ENCODE data around the gene PEX5. TPM values are rescaled to one million over a fixed set of nuclear protein-coding genes. Genes with fewer than 3 reads are reported as not detected.

The PEX5 gene
- total RNA-seq, result 100 to 1,000 TPM in 1 of 2 donors, 10 to 100 TPM in 1; 73.5 to 106 TPM
- polyA plus RNA-seq (2013, experiment 1 of 2), result 32.8 TPM
- polyA plus RNA-seq (2013, experiment 2 of 2), result 25.4 TPM
- long read RNA-seq, experiment 1, partial matches to known transcripts, result 19 of 26 reads
- long read RNA-seq, experiment 1, other reads (novel, unspliced or antisense), result 5 of 26 reads
- long read RNA-seq, experiment 2, transcript PEX5-201 (15 exons, 3,252 nt), result major isoform, 13 of 67 reads
- long read RNA-seq, experiment 2, transcript PEX5-205 (16 exons, 2,477 nt), result minor isoform, 9 of 67 reads
- long read RNA-seq, experiment 2, partial matches to known transcripts, result 14 of 67 reads
- long read RNA-seq, experiment 2, other reads (novel, unspliced or antisense), result 28 of 67 reads
- long read RNA-seq, experiment 3, transcript PEX5-201 (15 exons, 3,252 nt), result major isoform, 12 of 51 reads
- long read RNA-seq, experiment 3, partial matches to known transcripts, result 8 of 51 reads
- long read RNA-seq, experiment 3, other reads (novel, unspliced or antisense), result 30 of 51 reads
- long read RNA-seq, experiment 4, partial matches to known transcripts, result 1 of 10 reads
- long read RNA-seq, experiment 4, other reads (novel, unspliced or antisense), result 8 of 10 reads

- Histone ChIP-seq H3K27me3 (ENCODE audit: control insufficient read depth, insufficient read depth, low read length, poor library complexity, severe bottlenecking) (no peaks in the 10 kb centered on the region), H3K9me3 (ENCODE audit: control insufficient read depth, low read length) (peaks cover 10% of the 10 kb centered on the region), H3K36me3 (ENCODE audit: control insufficient read depth, insufficient read depth, low read length) (peaks cover 30% of the 10 kb centered on the region), H3K27ac (ENCODE audit: low read depth, low read length) (peak within 1 kb of the TSS; percentile 54), H3K4me3 (ENCODE audit: low read length) (peak within 1 kb of the TSS; percentile 83), H3K9ac (ENCODE audit: extremely low read depth, low read length, poor library complexity, severe bottlenecking) (peak within 1 kb of the TSS; percentile 59), H3K4me1 (ENCODE audit: control insufficient read depth, insufficient read depth, low read length) (peaks cover 4% of the 10 kb centered on the region)
- no peak for TF ChIP-seq CTCF (conservative IDR thresholded peaks at IDR 0.05)
- Mint-ChIP-seq H3K27ac (peak within 1 kb of the TSS; percentile 85), H3K9me3 (no peaks in the 10 kb centered on the region), H3K36me3 (ENCODE audit: low read depth) (peaks cover 33% of the 10 kb centered on the region), H3K27me3 (ENCODE audit: insufficient read depth) (no peaks in the 10 kb centered on the region), H3K4me3 (peak within 1 kb of the TSS; percentile 77), H3K4me1 (peaks cover 44% of the 10 kb centered on the region)
- DNase-seq, result peak; percentile 98
- 0% methylated on average over 7 to 63 of the region's 68 CpGs for WGBS, 2 experiments (ENCODE audit: insufficient coverage in 1 of 2, insufficient read length in 1 of 2)
These were observed at the start of gene PEX5 for GRCh38 chr12:7189398-7190267. Gene PEX5, plus strand, starts transcription at chr12:7189686. Its CDS starts 692 bp downstream, at chr12:7190378.

- H3K4me3 ChIP-seq (ENCODE audit: low read length), result no peak overlapping the region
- no peaks in the 10 kb centered on the region for H3K27me3 ChIP-seq (ENCODE audit: control insufficient read depth, insufficient read depth, low read length, poor library complexity, severe bottlenecking)
- DNase-seq, result no peak
- H3K4me3 Mint-ChIP-seq, result no peak overlapping the region
- no peak overlapping the region for H3K9ac ChIP-seq (ENCODE audit: extremely low read depth, low read length, poor library complexity, severe bottlenecking)
- H3K27ac ChIP-seq (ENCODE audit: low read depth, low read length), result no peak overlapping the region
- no peak for TF ChIP-seq CTCF (conservative IDR thresholded peaks at IDR 0.05)
- H3K36me3 ChIP-seq (ENCODE audit: control insufficient read depth, insufficient read depth, low read length), result peaks cover 52% of the 10 kb centered on the region
- peaks cover 81% of the 10 kb centered on the region for H3K36me3 Mint-ChIP-seq (ENCODE audit: low read depth)
- no peaks in the 10 kb centered on the region for H3K4me1 ChIP-seq (ENCODE audit: control insufficient read depth, insufficient read depth, low read length)
- H3K27me3 Mint-ChIP-seq (ENCODE audit: insufficient read depth), result no peaks in the 10 kb centered on the region
- H3K4me1 Mint-ChIP-seq, result peaks cover 5% of the 10 kb centered on the region
- H3K27ac Mint-ChIP-seq, result no peak overlapping the region
- no peaks in the 10 kb centered on the region for H3K9me3 ChIP-seq (ENCODE audit: control insufficient read depth, low read length)
- WGBS, 2 experiments (ENCODE audit: insufficient coverage in 1 of 2, insufficient read length in 1 of 2), result 76 to 96% methylated on average over 3 to 7 of the region's 7 CpGs
- H3K9me3 Mint-ChIP-seq, result no peaks in the 10 kb centered on the region
These were observed 48.0 kb upstream of the PEX5 start for GRCh38 chr12:7141351-7142005.

Measured in endodermal cell (in vitro differentiated cells).